ENCODE results near the gene PLEKHA7. TPM values are rescaled to one million over a fixed set of nuclear protein-coding genes. Genes with fewer than 3 reads are reported as not detected.
"Not testable (repeated sequence)": the region's sequence is repeated elsewhere in the genome, so short reads cannot be mapped to it uniquely, and the experiment has no call there.

Gene PLEKHA7
- total RNA-seq, 4 donors from 2014 or later: 0.72 to 3.6 (median 2.2) TPM

GRCh38 chr11:16871368-16871767 lies 142.8 kb downstream of the PLEKHA7 start:
- Histone ChIP-seq H3K4me1 (no peaks in the 10 kb centered on the region), H3K27me3 (no peaks in the 10 kb centered on the region), H3K27ac (no peak overlapping the region), H3K4me3 (no peak overlapping the region), H3K36me3 (no peaks in the 10 kb centered on the region), H3K9me3 (no peaks in the 10 kb centered on the region)
- ATAC-seq: no peak
- no peak for TF ChIP-seq POLR2A (IDR thresholded peaks at IDR 0.05)
- no peak for TF ChIP-seq CTCF (IDR thresholded peaks at IDR 0.05 in 4 of 5, conservative IDR thresholded peaks at IDR 0.05 in 1 of 5)
- DNase-seq: no peak
- in situ Hi-C loops (cut with MboI; ENCODE audit: low sequenced_read_pairs in 4 of 4) (no loop called here), intact Hi-C loops (cut with DNase I; ENCODE audit: low total_unique reads) (no loop called here)

GRCh38 chr11:16867097-16867496 lies 147.1 kb downstream of the PLEKHA7 start:
- Histone ChIP-seq H3K36me3 (no peaks in the 10 kb centered on the region), H3K27ac (no peak overlapping the region), H3K9me3 (no peaks in the 10 kb centered on the region), H3K4me3 (no peak overlapping the region), H3K4me1 (peaks cover 0 to 5% of the 10 kb centered on the region in 2 donors), H3K27me3 (no peaks in the 10 kb centered on the region)
- intact Hi-C loops (cut with DNase I; ENCODE audit: low total_unique reads) (no loop called here), in situ Hi-C loops (cut with MboI; ENCODE audit: low sequenced_read_pairs in 4 of 4) (no loop called here)
- ATAC-seq (no peak), DNase-seq (no peak)
- TF ChIP-seq CTCF (IDR thresholded peaks at IDR 0.05 in 4 of 5, conservative IDR thresholded peaks at IDR 0.05 in 1 of 5): no peak
- no peak for TF ChIP-seq POLR2A (IDR thresholded peaks at IDR 0.05)

GRCh38 chr11:16864428-16864827 lies 149.8 kb downstream of the PLEKHA7 start:
- H3K27me3 ChIP-seq; H3K27ac ChIP-seq; H3K9me3 ChIP-seq; ATAC-seq; in situ Hi-C loops (cut with MboI; ENCODE audit: low sequenced_read_pairs in 4 of 4); intact Hi-C loops (cut with DNase I; ENCODE audit: low total_unique reads); H3K36me3 ChIP-seq; H3K4me3 ChIP-seq; DNase-seq: not testable (repeated sequence)
- H3K4me1 ChIP-seq: peaks cover 9 to 12% of the 10 kb centered on the region in 2 donors

GRCh38 chr11:16863389-16863788 lies 150.8 kb downstream of the PLEKHA7 start:
- TF ChIP-seq CTCF (IDR thresholded peaks at IDR 0.05 in 4 of 5, conservative IDR thresholded peaks at IDR 0.05 in 1 of 5): no peak
- no peak for TF ChIP-seq POLR2A (IDR thresholded peaks at IDR 0.05)
- peaks cover 9 to 12% of the 10 kb centered on the region in 2 donors for H3K4me1 ChIP-seq
- no peak overlapping the region for H3K27ac ChIP-seq
- H3K4me3 ChIP-seq: no peak overlapping the region
- H3K36me3 ChIP-seq: no peaks in the 10 kb centered on the region
- DNase-seq: peak; percentile 8 to 14
- peak; percentile 60 to 68 for ATAC-seq
- no peaks in the 10 kb centered on the region for H3K27me3 ChIP-seq
- no peaks in the 10 kb centered on the region for H3K9me3 ChIP-seq
- intact Hi-C loops (cut with DNase I; ENCODE audit: low total_unique reads) (no loop called here), in situ Hi-C loops (cut with MboI; ENCODE audit: low sequenced_read_pairs in 4 of 4) (no loop called here)

- no peak overlapping the region for H3K27ac ChIP-seq
- TF ChIP-seq POLR2A (IDR thresholded peaks at IDR 0.05) (no peak), CTCF (IDR thresholded peaks at IDR 0.05 in 4 of 5, conservative IDR thresholded peaks at IDR 0.05 in 1 of 5) (no peak)
- peaks cover 9 to 14% of the 10 kb centered on the region in 2 donors for H3K4me1 ChIP-seq
- no peaks in the 10 kb centered on the region for H3K9me3 ChIP-seq
- intact Hi-C loops (cut with DNase I; ENCODE audit: low total_unique reads): no loop called here
- ATAC-seq (no peak), DNase-seq (no peak)
- no peaks in the 10 kb centered on the region for H3K27me3 ChIP-seq
- in situ Hi-C loops (cut with MboI; ENCODE audit: low sequenced_read_pairs in 4 of 4): no loop called here
- no peaks in the 10 kb centered on the region for H3K36me3 ChIP-seq
- H3K4me3 ChIP-seq: no peak overlapping the region
These were observed 151.5 kb downstream of the PLEKHA7 start for GRCh38 chr11:16862726-16863125.
